A673 (cell line): ENCODE data around the gene CDK12.

Experiments used
- CTCF ChIP-seq: fragments of 300-800, 200-600 bp; sonication (generic); conservative IDR thresholded peaks from 2 replicates; pipeline ENCODE4 v1.5.1; 2017; ENCODE audit warnings: low read depth, mild to moderate bottlenecking, antibody characterized with exemption, low read length, moderate library complexity, mixed read lengths
- EZH2 ChIP-seq: fragments of 200-600 bp; sonication (generic); IDR thresholded peaks from 2 replicates; pipeline ENCODE4 v1.6.1; 2017; ENCODE audit warnings: borderline replicate concordance, low read depth, mild to moderate bottlenecking, mixed read lengths, antibody characterized with exemption, low read length; ENCODE audit not compliant: poor library complexity, severe bottlenecking

- no peak for TF ChIP-seq CTCF
- TF ChIP-seq EZH2 = no peak
Measured at GRCh38 chr17:39450051-39450450, 11.2 kb upstream of the CDK12 start.
